GM12865 (cell line): Measurements from ENCODE around the gene DCUN1D3.
"Not testable (repeated sequence)": the region's sequence is repeated elsewhere in the genome, so short reads cannot be mapped to it uniquely, and the experiment has no call there.

Experiments used
- DNase-seq: peaks from one replicate; pipeline ENCODE4 v3.0.0; 2010; ENCODE audit warnings: low read depth
- H3K4me3 ChIP-seq: 2 replicates; pipeline ENCODE4 v1.5.1; 2011; ENCODE audit warnings: mild to moderate bottlenecking, low read depth, low read length, control low read depth
- CTCF ChIP-seq: IDR thresholded peaks from 2 replicates; pipeline ENCODE4 v1.5.1; 2011; ENCODE audit warnings: low read length, control low read depth, low read depth, inconsistent platforms; ENCODE audit not compliant: insufficient read depth; ENCODE audit errors: missing control alignments

Gene DCUN1D3

GRCh38 chr16:20806168-20807050 is 93.7 kb downstream of the DCUN1D3 start, which contains the start of the genes ERI2 and REXO5:
Gene ERI2, minus strand, starts transcription at chr16:20806472. Its CDS starts 42 bp downstream, at chr16:20806430.
Gene REXO5, plus strand, starts transcription at chr16:20806527. Its CDS starts 427 bp downstream, at chr16:20806954.
- TF ChIP-seq CTCF = peak; percentile 52

GRCh38 chr16:20805684-20806167 is 94.4 kb downstream of the DCUN1D3 start:
- DNase-seq = not testable (repeated sequence)

More at GRCh38 chr16:20806168-20807050, 93.7 kb downstream of the DCUN1D3 start, which contains the start of the genes ERI2 and REXO5:
- peak within 1 kb of the TSS; percentile 77 for H3K4me3 ChIP-seq
- DNase-seq = peak; percentile 94

More at GRCh38 chr16:20805684-20806167, 94.4 kb downstream of the DCUN1D3 start:
- peak overlapping the region; percentile 77 for H3K4me3 ChIP-seq
